Neural progenitor cell (in vitro differentiated cells): ENCODE data around the gene HAS3. TPM values are rescaled to one million over a fixed set of nuclear protein-coding genes. Genes with fewer than 3 reads are reported as not detected.

Source experiments
- DNase-seq: peaks from one replicate; pipeline ENCODE4 v3.0.0-alpha.2; 2016; ENCODE audit warnings: low spot score
- H2AFZ ChIP-seq: fragments of 200-600 bp; sonication (generic); replicated peaks from 2 replicates; pipeline ENCODE4 v1.6.1; 2016; ENCODE audit warnings: antibody characterized with exemption
- H3F3A ChIP-seq: fragments of 200-600 bp; sonication (generic); 2 replicates; pipeline ENCODE4 v1.6.1; 2016; ENCODE audit warnings: antibody characterized with exemption, low read depth
- H3K27ac ChIP-seq: fragments of 200-600 bp; sonication (generic); 2 replicates; pipeline ENCODE4 v1.5.1; 2016; ENCODE audit warnings: mild to moderate bottlenecking
- H3K27me3 ChIP-seq: fragments of 200-600 bp; sonication (generic); 2 replicates; pipeline ENCODE4 v1.6.1; 2016; ENCODE audit warnings: mild to moderate bottlenecking, moderate library complexity
- H3K36me3 ChIP-seq: fragments of 200-600 bp; sonication (generic); 2 replicates; pipeline ENCODE4 v1.5.1; 2016
- H3K4me1 ChIP-seq: fragments of 200-600 bp; sonication (generic); 2 replicates; pipeline ENCODE4 v1.6.1; 2016; ENCODE audit warnings: mixed run types
- H3K4me2 ChIP-seq: fragments of 200-600 bp; sonication (generic); 2 replicates; pipeline ENCODE4 v1.6.1; 2016
- H3K4me3 ChIP-seq: fragments of 200-600 bp; sonication (generic); 2 replicates; pipeline ENCODE4 v1.5.1; 2016
- H3K79me2 ChIP-seq: fragments of 200-600 bp; sonication (generic); 2 replicates; pipeline ENCODE4 v1.6.1; 2016; ENCODE audit warnings: low read depth
- H3K9ac ChIP-seq: fragments of 200-600 bp; sonication (generic); 2 replicates; pipeline ENCODE4 v1.6.1; 2016
- H3K9me3 ChIP-seq: fragments of 200-600 bp; sonication (generic); 2 replicates; pipeline ENCODE4 v1.5.1; 2016; ENCODE audit warnings: low read depth
- H4K20me1 ChIP-seq: fragments of 200-600 bp; sonication (generic); 2 replicates; pipeline ENCODE4 v1.6.1; 2016; ENCODE audit warnings: low read depth
- H3K27ac Mint-ChIP-seq: 3 replicates; pipeline ENCODE4 v1.8.0; 2021; ENCODE audit warnings: mixed read lengths
- H3K27me3 Mint-ChIP-seq: 2 replicates; pipeline ENCODE4 v1.8.0; 2022; ENCODE audit warnings: low read depth, mild to moderate bottlenecking, inconsistent platforms, moderate library complexity, mixed read lengths; ENCODE audit not compliant: insufficient read depth
- H3K36me3 Mint-ChIP-seq: 3 replicates; pipeline ENCODE4 v1.8.0; 2021; ENCODE audit warnings: mixed read lengths
- H3K4me1 Mint-ChIP-seq: 3 replicates; pipeline ENCODE4 v1.8.0; 2021; ENCODE audit warnings: mixed read lengths
- H3K4me3 Mint-ChIP-seq: 3 replicates; pipeline ENCODE4 v1.8.0; 2021; ENCODE audit warnings: mild to moderate bottlenecking, moderate library complexity, mixed read lengths
- H3K9me3 Mint-ChIP-seq: 3 replicates; pipeline ENCODE4 v1.8.0; 2020; ENCODE audit warnings: mixed read lengths
- CTCF ChIP-seq: fragments of 200-600 bp; sonication (generic); IDR thresholded peaks from 2 replicates; pipeline ENCODE4 v1.5.1; 2017; ENCODE audit warnings: antibody characterized with exemption, mild to moderate bottlenecking
- EZH2 ChIP-seq: fragments of 200-600 bp; sonication (generic); IDR thresholded peaks from 2 replicates; pipeline ENCODE4 v1.6.1; 2017; ENCODE audit warnings: antibody characterized with exemption, mild to moderate bottlenecking, moderate library complexity
- EZH2phosphoT487 ChIP-seq: fragments of 200-600 bp; sonication (generic); IDR thresholded peaks from 2 replicates; pipeline ENCODE4 v1.6.1; 2017; ENCODE audit warnings: antibody characterized with exemption
- total RNA-seq: library from RNA; depleted of rRNA; stranded (reverse); fragments of >200 nt; gene quantifications from 2 replicates; pipeline ENCODE4 v1.2.3, GENCODE V29; 2015; ENCODE audit warnings: low replicate concordance

The HAS3 gene
- total RNA-seq, 1 donor from 2014 or later: 2.5 TPM

- Histone ChIP-seq H3K36me3 (no peaks in the 10 kb centered on the region), H4K20me1 (no peaks in the 10 kb centered on the region), H2AFZ (peak overlapping the region; percentile 89), H3F3A (peaks cover 11% of the 10 kb centered on the region), H3K27ac (no peak overlapping the region), H3K79me2 (no peaks in the 10 kb centered on the region), H3K9me3 (no peaks in the 10 kb centered on the region), H3K4me1 (peaks cover 13% of the 10 kb centered on the region), H3K27me3 (no peaks in the 10 kb centered on the region), H3K4me3 (no peak overlapping the region), H3K9ac (no peak overlapping the region), H3K4me2 (peak overlapping the region; percentile 54)
- Mint-ChIP-seq H3K27ac (peak overlapping the region; percentile 81), H3K4me3 (no peak overlapping the region), H3K4me1 (peaks cover 18% of the 10 kb centered on the region), H3K36me3 (peaks cover 4% of the 10 kb centered on the region), H3K27me3 (peaks cover 4% of the 10 kb centered on the region), H3K9me3 (no peaks in the 10 kb centered on the region)
- DNase-seq: peak; percentile 59
- TF ChIP-seq EZH2phosphoT487 (no peak), CTCF (no peak), EZH2 (no peak)
Measured at GRCh38 chr16:69089091-69089910, 16.2 kb upstream of the HAS3 start.

- H3K4me1 Mint-ChIP-seq: peaks cover 12% of the 10 kb centered on the region
- H3K9me3 Mint-ChIP-seq: no peaks in the 10 kb centered on the region
- no peak for TF ChIP-seq CTCF
- no peak for TF ChIP-seq EZH2phosphoT487
- no peak for TF ChIP-seq EZH2
- Histone ChIP-seq H4K20me1 (no peaks in the 10 kb centered on the region), H3K27ac (no peak overlapping the region), H3F3A (peaks cover 16% of the 10 kb centered on the region), H3K79me2 (no peaks in the 10 kb centered on the region), H3K9me3 (no peaks in the 10 kb centered on the region), H2AFZ (no peak overlapping the region), H3K9ac (no peak overlapping the region), H3K4me3 (no peak overlapping the region), H3K4me2 (no peak overlapping the region), H3K4me1 (peaks cover 10% of the 10 kb centered on the region), H3K27me3 (no peaks in the 10 kb centered on the region), H3K36me3 (no peaks in the 10 kb centered on the region)
- peaks cover 4% of the 10 kb centered on the region for H3K27me3 Mint-ChIP-seq
- no peak overlapping the region for H3K4me3 Mint-ChIP-seq
- DNase-seq: no peak
- no peak overlapping the region for H3K27ac Mint-ChIP-seq
- H3K36me3 Mint-ChIP-seq: no peaks in the 10 kb centered on the region
Measured at GRCh38 chr16:69093974-69094373, 11.5 kb upstream of the HAS3 start.

- H3K4me1 Mint-ChIP-seq: peaks cover 8% of the 10 kb centered on the region
- no peak overlapping the region for H3K27ac ChIP-seq
- no peak overlapping the region for H3K4me3 ChIP-seq
- no peaks in the 10 kb centered on the region for H3K79me2 ChIP-seq
- H3F3A ChIP-seq: peaks cover 13% of the 10 kb centered on the region
- H2AFZ ChIP-seq: no peak overlapping the region
- TF ChIP-seq CTCF (no peak), EZH2phosphoT487 (no peak), EZH2 (no peak)
- no peak overlapping the region for H3K4me2 ChIP-seq
- H3K9me3 ChIP-seq: no peaks in the 10 kb centered on the region
- H3K27ac Mint-ChIP-seq: no peak overlapping the region
- no peak overlapping the region for H3K9ac ChIP-seq
- H3K27me3 Mint-ChIP-seq: peaks cover 4% of the 10 kb centered on the region
- no peaks in the 10 kb centered on the region for H3K9me3 Mint-ChIP-seq
- H3K36me3 Mint-ChIP-seq: no peaks in the 10 kb centered on the region
- H3K36me3 ChIP-seq: no peaks in the 10 kb centered on the region
- H3K27me3 ChIP-seq: no peaks in the 10 kb centered on the region
- H3K4me3 Mint-ChIP-seq: no peak overlapping the region
- H3K4me1 ChIP-seq: peaks cover 5% of the 10 kb centered on the region
- DNase-seq: no peak
- no peaks in the 10 kb centered on the region for H4K20me1 ChIP-seq
Measured at GRCh38 chr16:69094501-69094900, 11.0 kb upstream of the HAS3 start.
